CD4-positive, alpha-beta T cell treated with Interleukin-6 for 4 hours (primary cell): ENCODE measurements around the gene MYO10.
"Not testable (repeated sequence)": the region's sequence is repeated elsewhere in the genome, so short reads cannot be mapped to it uniquely, and the experiment has no call there.

ENCODE experiments used
- DNase-seq: peaks from one replicate; pipeline ENCODE4 v3.0.0-alpha.2; 2020; ENCODE audit warnings: mixed read lengths

The MYO10 gene

GRCh38 chr5:16936150-16936988 is at the start of gene MYO10:
TSS of gene MYO10 (minus strand) at chr5:16936288. CDS start at chr5:16935808, 480 bp downstream.
- DNase-seq, result peak; percentile 43

GRCh38 chr5:16985304-16985703 is 49.2 kb upstream of the MYO10 start:
- not testable (repeated sequence) for DNase-seq

GRCh38 chr5:16983972-16984371 is 47.9 kb upstream of the MYO10 start:
- no peak for DNase-seq

GRCh38 chr5:16983022-16983639 is 47.0 kb upstream of the MYO10 start:
- no peak for DNase-seq

- no peak for DNase-seq
These were observed 45.6 kb upstream of the MYO10 start for GRCh38 chr5:16981700-16982099.

- no peak for DNase-seq
These were observed 44.9 kb upstream of the MYO10 start for GRCh38 chr5:16980983-16981382.

- no peak for DNase-seq
These were observed 42.2 kb upstream of the MYO10 start for GRCh38 chr5:16978296-16978695.

GRCh38 chr5:16976625-16977008 is 40.5 kb upstream of the MYO10 start:
- DNase-seq, result no peak

- DNase-seq, result no peak
These were observed 40.0 kb upstream of the MYO10 start for GRCh38 chr5:16975950-16976624.

- no peak for DNase-seq
These were observed 38.9 kb upstream of the MYO10 start for GRCh38 chr5:16974981-16975380.

GRCh38 chr5:16970826-16971225 is 34.7 kb upstream of the MYO10 start:
- DNase-seq, result no peak

GRCh38 chr5:16970260-16970659 is 34.2 kb upstream of the MYO10 start:
- no peak for DNase-seq

GRCh38 chr5:16965581-16965980 is 29.5 kb upstream of the MYO10 start:
- DNase-seq, result no peak

- no peak for DNase-seq
These were observed 27.7 kb upstream of the MYO10 start for GRCh38 chr5:16963821-16964220.

- DNase-seq, result no peak
These were observed 25.0 kb upstream of the MYO10 start for GRCh38 chr5:16961131-16961530.

GRCh38 chr5:16957304-16958196 is 21.5 kb upstream of the MYO10 start:
- no peak for DNase-seq

- no peak for DNase-seq
These were observed 17.6 kb upstream of the MYO10 start for GRCh38 chr5:16953729-16954128.

- DNase-seq, result no peak
These were observed 17.0 kb upstream of the MYO10 start for GRCh38 chr5:16952968-16953671.

- no peak for DNase-seq
These were observed 10.6 kb upstream of the MYO10 start for GRCh38 chr5:16946725-16947124.

- no peak for DNase-seq
These were observed 8.9 kb upstream of the MYO10 start for GRCh38 chr5:16944816-16945562.
